Caco-2 (cell line): ENCODE results near the gene RXYLT1. TPM values are rescaled to one million over a fixed set of nuclear protein-coding genes. Genes with fewer than 3 reads are reported as not detected.
"Not testable (repeated sequence)": the region's sequence is repeated elsewhere in the genome, so short reads cannot be mapped to it uniquely, and the experiment has no call there.

ENCODE experiments used
- BruUV-seq: library from RNA; stranded (reverse); fragments of 400-500 nt; replicated peaks from 2 replicates; lab custom pipeline; 2021; lab: Mats Ljungman, UMichigan
- CTCF ChIA-PET: fragments of 300-600 bp; sonication (Branson Sonifier 250); formaldehyde crosslinking; loops from one replicate; lab custom pipeline; 2022; ENCODE audit warnings: antibody characterized with exemption; lab: Charles Lee
- POLR2A ChIA-PET: fragments of 300-600 bp; sonication (Branson Sonifier 250); formaldehyde crosslinking; loops from one replicate; lab custom pipeline; 2022; ENCODE audit warnings: antibody characterized with exemption; lab: Charles Lee
- DNase-seq, 2 experiments: peaks; one replicate each; pipeline versions ENCODE4 v3.0.0 to v3.0.0-alpha.2; 2020 to 2022
- H3K27me3 ChIP-seq: replicated peaks from 2 replicates; pipeline ENCODE4 v1.6.0; 2011; ENCODE audit warnings: low read length; ENCODE audit not compliant: control insufficient read depth, insufficient read depth
- H3K36me3 ChIP-seq: 2 replicates; pipeline ENCODE4 v1.5.1; 2011; ENCODE audit warnings: low read length; ENCODE audit not compliant: control insufficient read depth, insufficient read depth
- H3K4me1 ChIP-seq: fragments of 250-450 bp; sonication (Bioruptor Pico); 2 replicates; pipeline ENCODE4 v1.5.1; 2020; ENCODE audit warnings: mild to moderate bottlenecking
- H3K4me3 ChIP-seq: 2 replicates; pipeline ENCODE4 v1.5.1; 2011; ENCODE audit warnings: low read depth, mild to moderate bottlenecking, control low read depth, low read length
- H3K9me3 ChIP-seq: fragments of 250-450 bp; sonication (Bioruptor Pico); 2 replicates; pipeline ENCODE4 v1.5.1; 2020; ENCODE audit warnings: mild to moderate bottlenecking, moderate library complexity
- H3K27ac Mint-ChIP-seq: one replicate; pipeline ENCODE4 v1.8.0; 2022; ENCODE audit warnings: mixed read lengths; ENCODE audit not compliant: unreplicated experiment
- H3K27me3 Mint-ChIP-seq: one replicate; pipeline ENCODE4 v1.8.0; 2022; ENCODE audit warnings: mixed read lengths; ENCODE audit not compliant: insufficient read depth, unreplicated experiment
- H3K36me3 Mint-ChIP-seq: one replicate; pipeline ENCODE4 v1.8.0; 2022; ENCODE audit warnings: mild to moderate bottlenecking, mixed read lengths; ENCODE audit not compliant: insufficient read depth, unreplicated experiment
- H3K4me1 Mint-ChIP-seq: one replicate; pipeline ENCODE4 v1.8.0; 2022; ENCODE audit warnings: low read depth, mixed read lengths; ENCODE audit not compliant: unreplicated experiment
- H3K4me3 Mint-ChIP-seq: one replicate; pipeline ENCODE4 v1.8.0; 2022; ENCODE audit warnings: mild to moderate bottlenecking, moderate library complexity, mixed read lengths; ENCODE audit not compliant: unreplicated experiment
- H3K9me3 Mint-ChIP-seq: one replicate; pipeline ENCODE4 v1.8.0; 2022; ENCODE audit warnings: mixed read lengths; ENCODE audit not compliant: unreplicated experiment
- intact Hi-C: fragments of 100-400 bp; cut with micrococcal nuclease; formaldehyde crosslinking; loops from one replicate; pipeline ENCODE4 v1.10.0; 2022; ENCODE audit not compliant: unreplicated experiment
- total RNA-seq: library from RNA; stranded (reverse); gene quantifications from 2 replicates; pipeline ENCODE4 v1.2.3, GENCODE V29; 2022
- TF ChIP-seq, protein P1 (sequence below), 2 experiments: fragments of 200-600 bp in 1 of 2; IDR thresholded peaks; 1 replicate in 1 of 2; 2 replicates in 1 of 2; pipeline versions ENCODE4 v1.5.1 to v1.8.0; 2011 to 2022; ENCODE audit warnings: antibody characterized with exemption in 1 of 2, control low read depth in 1 of 2, inconsistent platforms in 1 of 2, low read depth in 1 of 2, low read length in 1 of 2, mild to moderate bottlenecking in 1 of 2, moderate library complexity in 1 of 2; ENCODE audit not compliant: insufficient read depth in 1 of 2, severe bottlenecking in 1 of 2, unreplicated experiment in 1 of 2

Gene RXYLT1
- total RNA-seq, 1 experiment from 2014 or later = 9.1 TPM

DNA sequence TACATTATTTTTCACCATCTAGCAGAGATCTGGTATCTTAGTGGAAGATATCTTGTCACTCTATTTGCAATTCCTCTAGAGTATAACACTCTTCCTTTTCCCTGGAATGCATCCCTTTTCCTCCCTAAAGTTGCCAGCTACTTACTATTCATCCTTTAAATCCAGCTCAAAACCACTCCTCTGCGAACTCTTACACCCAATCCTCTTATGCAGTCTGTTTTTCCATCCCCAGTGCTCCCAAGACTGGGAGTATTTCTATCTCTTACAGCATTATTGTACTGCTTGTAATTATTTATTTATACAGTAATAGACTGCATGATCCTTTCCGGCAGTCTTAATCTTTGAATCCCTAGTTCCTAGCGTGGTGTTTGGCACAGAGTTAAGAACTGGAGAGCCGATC, 61.9 kb downstream of the RXYLT1 start:
- intact Hi-C loops = loop anchor here (10.0 kb wide), 1 partner anchor 163 kb away; no protein-coding TSS in a partner anchor
- Mint-ChIP-seq H3K4me1 (peaks cover 16% of the 10 kb centered on the region), H3K36me3 (peaks cover 16% of the 10 kb centered on the region), H3K27me3 (no peaks in the 10 kb centered on the region), H3K4me3 (no peak overlapping the region), H3K27ac (no peak overlapping the region), H3K9me3 (no peaks in the 10 kb centered on the region)
- Histone ChIP-seq H3K27me3 (no peaks in the 10 kb centered on the region), H3K4me1 (peaks cover 3% of the 10 kb centered on the region), H3K9me3 (no peaks in the 10 kb centered on the region), H3K36me3 (no peaks in the 10 kb centered on the region), H3K4me3 (no peak overlapping the region)
- POLR2A ChIA-PET = no interaction called here
- no TSS peak for BruUV-seq
- DNase-seq = no peak
- CTCF ChIA-PET = no interaction called here
- TF ChIP-seq, protein P1, sequence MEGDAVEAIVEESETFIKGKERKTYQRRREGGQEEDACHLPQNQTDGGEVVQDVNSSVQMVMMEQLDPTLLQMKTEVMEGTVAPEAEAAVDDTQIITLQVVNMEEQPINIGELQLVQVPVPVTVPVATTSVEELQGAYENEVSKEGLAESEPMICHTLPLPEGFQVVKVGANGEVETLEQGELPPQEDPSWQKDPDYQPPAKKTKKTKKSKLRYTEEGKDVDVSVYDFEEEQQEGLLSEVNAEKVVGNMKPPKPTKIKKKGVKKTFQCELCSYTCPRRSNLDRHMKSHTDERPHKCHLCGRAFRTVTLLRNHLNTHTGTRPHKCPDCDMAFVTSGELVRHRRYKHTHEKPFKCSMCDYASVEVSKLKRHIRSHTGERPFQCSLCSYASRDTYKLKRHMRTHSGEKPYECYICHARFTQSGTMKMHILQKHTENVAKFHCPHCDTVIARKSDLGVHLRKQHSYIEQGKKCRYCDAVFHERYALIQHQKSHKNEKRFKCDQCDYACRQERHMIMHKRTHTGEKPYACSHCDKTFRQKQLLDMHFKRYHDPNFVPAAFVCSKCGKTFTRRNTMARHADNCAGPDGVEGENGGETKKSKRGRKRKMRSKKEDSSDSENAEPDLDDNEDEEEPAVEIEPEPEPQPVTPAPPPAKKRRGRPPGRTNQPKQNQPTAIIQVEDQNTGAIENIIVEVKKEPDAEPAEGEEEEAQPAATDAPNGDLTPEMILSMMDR (IDR thresholded peaks at IDR 0.05; ENCODE audit: insufficient read depth in 1 of 2, low read depth in 1 of 2, low read length in 1 of 2, severe bottlenecking in 1 of 2, unreplicated experiment in 1 of 2) = no peak

DNA sequence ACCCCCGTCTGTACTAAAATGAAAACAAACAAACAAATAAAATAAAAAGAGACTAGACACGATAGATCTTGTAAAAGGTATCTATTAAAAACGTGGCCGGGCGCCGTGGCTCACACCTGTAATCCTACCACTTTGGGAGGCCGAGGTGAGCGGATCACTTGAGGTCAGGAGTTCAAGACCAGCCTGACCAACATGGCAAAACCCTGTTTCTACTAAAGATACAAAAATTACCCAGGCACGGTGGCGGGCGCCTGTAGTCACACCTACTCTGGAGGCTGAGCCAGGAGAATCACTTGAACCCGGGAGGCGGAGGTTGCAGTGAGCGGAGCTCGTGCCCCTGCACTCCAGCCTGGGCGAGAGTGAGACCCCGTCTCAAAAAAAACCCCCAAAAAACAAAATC, 63.0 kb downstream of the RXYLT1 start:
- peaks cover 14% of the 10 kb centered on the region for H3K4me1 Mint-ChIP-seq
- peaks cover 15% of the 10 kb centered on the region for H3K4me1 ChIP-seq
- intact Hi-C loops = loop anchor here (10.0 kb wide), 1 partner anchor 162 kb away; no protein-coding TSS in a partner anchor
- CTCF ChIA-PET = interaction anchor here (0.6 to 1.4 kb wide), 3 partner anchors 75 to 415 kb away, joined by 3 read pairs; no protein-coding TSS in a partner anchor
- H3K27me3 ChIP-seq, H3K4me3 ChIP-seq, H3K9me3 ChIP-seq, BruUV-seq, H3K36me3 ChIP-seq, POLR2A ChIA-PET, H3K9me3 Mint-ChIP-seq, DNase-seq, H3K27ac Mint-ChIP-seq, H3K27me3 Mint-ChIP-seq: not testable (repeated sequence)
- peaks cover 19% of the 10 kb centered on the region for H3K36me3 Mint-ChIP-seq
- peak overlapping the region; percentile 100 for H3K4me3 Mint-ChIP-seq

DNA sequence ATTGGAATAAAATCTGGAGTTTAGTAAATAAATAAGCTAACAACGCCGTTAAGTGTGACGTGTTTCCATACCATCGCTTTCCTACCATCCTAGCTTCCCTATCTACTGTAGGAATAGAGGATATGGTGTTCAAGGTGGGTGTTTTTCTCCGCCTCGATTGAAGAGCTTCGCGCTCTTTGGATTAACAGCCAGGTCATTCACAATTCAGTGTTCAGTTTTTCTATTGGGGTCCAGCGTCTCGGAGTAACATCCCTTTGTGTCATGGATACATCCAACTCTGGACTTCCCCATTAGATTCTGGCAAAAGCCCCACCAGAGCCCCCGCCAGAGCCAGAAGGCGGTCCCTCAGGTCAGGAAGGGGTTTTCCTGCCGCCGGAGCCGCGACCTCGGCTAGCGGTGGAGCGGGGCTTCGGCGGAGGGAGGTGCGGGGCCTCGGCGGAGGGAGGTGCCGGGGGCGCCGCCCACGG, 63.6 kb downstream of the RXYLT1 start:
- POLR2A ChIA-PET = interaction anchor here (0.5 kb wide), 1 partner anchor 413 kb away, joined by 4 read pairs; no protein-coding TSS in a partner anchor
- peak overlapping the region; percentile 100 for H3K4me3 Mint-ChIP-seq
- Histone ChIP-seq H3K27me3 (no peaks in the 10 kb centered on the region), H3K4me1 (peaks cover 18% of the 10 kb centered on the region), H3K36me3 (no peaks in the 10 kb centered on the region), H3K4me3 (peak overlapping the region; percentile 91), H3K9me3 (no peaks in the 10 kb centered on the region)
- peaks cover 23% of the 10 kb centered on the region for H3K36me3 Mint-ChIP-seq
- intact Hi-C loops = loop anchor here (10.0 kb wide), 1 partner anchor 162 kb away; no protein-coding TSS in a partner anchor
- TSS peak; percentile 31 for BruUV-seq
- H3K27ac Mint-ChIP-seq = no peak overlapping the region
- TF ChIP-seq, protein P1 (IDR thresholded peaks at IDR 0.05; ENCODE audit: insufficient read depth in 1 of 2, low read depth in 1 of 2, low read length in 1 of 2, severe bottlenecking in 1 of 2, unreplicated experiment in 1 of 2) = no peak
- DNase-seq = no peak
- CTCF ChIA-PET = interaction anchor here (0.6 to 2.7 kb wide), 8 partner anchors 50 to 415 kb away, joined by 3 to 23 read pairs (median 3); no protein-coding TSS in a partner anchor
- no peaks in the 10 kb centered on the region for H3K9me3 Mint-ChIP-seq
- no peaks in the 10 kb centered on the region for H3K27me3 Mint-ChIP-seq
- peaks cover 14% of the 10 kb centered on the region for H3K4me1 Mint-ChIP-seq
